Head of caudate nucleus (tissue), 42 donors: Measurements from ENCODE around the gene PLCB1.

ENCODE experiments used
- DNase-seq, 42 donors: peaks; one replicate each; pipeline versions ENCODE4 v3.0.0 to v3.0.0-alpha.2; 2020 to 2021; ENCODE audit warnings: mixed read lengths in 7 of 42
- intact Hi-C: fragments of 100-400 bp; cut with DNase I; formaldehyde crosslinking; loops from one replicate; pipeline ENCODE4 v1.15.0; 2022

PLCB1 gene

GRCh38 chr20:8228315-8228714 lies 96.2 kb downstream of the PLCB1 start:
- no peak for DNase-seq
- intact Hi-C loops: no loop called here

DNA sequence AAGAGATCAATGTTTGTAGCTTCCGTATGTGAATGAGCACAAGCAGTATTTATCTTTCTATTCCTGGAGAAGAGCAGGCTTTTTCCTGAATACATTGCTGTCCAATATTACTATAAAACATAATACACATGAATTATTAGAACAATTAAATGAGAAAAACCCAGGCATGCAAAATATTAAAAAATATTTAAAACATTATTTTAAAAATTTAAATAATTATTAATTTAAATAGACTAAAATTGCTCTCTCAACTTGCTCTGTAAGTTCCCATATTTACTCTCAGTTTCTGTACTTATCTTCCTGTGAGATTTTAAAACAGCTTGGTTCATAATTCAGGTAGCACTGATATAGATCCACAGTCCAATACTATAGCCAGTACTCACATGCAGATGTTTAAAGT lies 97.0 kb downstream of the PLCB1 start:
- intact Hi-C loops: no loop called here
- DNase-seq: no peak

DNA sequence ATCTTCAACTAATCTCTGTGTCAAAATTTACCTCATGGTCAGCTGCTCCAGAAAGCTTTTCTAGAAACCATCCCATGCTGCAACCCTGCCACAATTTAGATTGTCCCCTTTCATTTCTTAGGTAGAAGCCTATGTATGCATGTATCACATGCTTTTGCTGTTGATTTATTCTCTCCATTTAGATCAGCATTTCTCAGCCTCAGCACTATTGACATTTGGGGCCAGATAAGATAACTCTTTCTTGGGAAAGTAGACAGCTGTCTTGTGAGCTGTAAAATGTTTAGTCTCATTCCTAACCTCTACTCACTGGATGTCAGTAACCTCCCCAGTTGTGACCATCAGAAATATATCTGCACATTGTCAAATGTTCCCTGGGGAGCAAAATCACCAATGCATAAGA lies 99.0 kb downstream of the PLCB1 start:
- intact Hi-C loops: no loop called here
- no peak for DNase-seq

GRCh38 chr20:8232332-8232731 lies 100.3 kb downstream of the PLCB1 start:
- intact Hi-C loops: no loop called here
- no peak for DNase-seq

DNA sequence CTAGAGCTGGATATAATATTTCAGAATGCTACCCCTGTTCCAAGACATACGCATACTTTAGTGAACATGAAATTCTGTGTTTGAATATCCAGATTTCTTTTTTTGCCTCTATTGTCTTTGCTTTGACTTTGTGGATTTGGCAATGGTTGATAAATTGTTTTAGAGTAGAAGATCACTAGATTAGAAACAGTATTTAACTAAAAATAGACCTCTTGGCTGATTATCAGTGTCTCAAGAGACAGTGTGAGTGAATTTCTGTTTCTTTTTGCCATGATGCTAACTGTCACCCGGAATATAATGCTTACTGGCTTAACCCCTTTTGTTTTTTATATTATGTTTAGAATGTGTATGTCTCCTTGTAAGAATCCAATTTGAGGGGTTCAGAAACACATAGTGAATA lies 102.5 kb downstream of the PLCB1 start:
- intact Hi-C loops: no loop called here
- DNase-seq: no peak

DNA sequence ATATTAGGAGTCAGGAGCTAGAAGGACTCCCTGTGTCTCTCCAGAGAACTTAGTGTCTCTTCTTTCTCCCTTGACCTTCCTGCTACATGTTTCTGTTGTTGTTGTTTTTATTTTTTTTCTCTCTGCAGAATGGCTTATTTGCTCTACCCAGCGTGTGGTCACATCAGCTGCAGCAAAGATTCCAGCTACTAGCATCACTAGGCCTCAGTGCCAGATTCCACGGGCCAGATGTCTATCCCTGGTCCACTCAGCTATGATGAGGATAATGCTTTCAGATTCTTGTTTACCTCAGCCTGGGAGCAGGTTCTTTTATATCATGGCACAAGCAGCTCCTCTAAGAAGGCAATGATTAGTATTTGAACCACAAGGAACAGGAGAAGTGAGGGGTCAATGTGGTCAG lies 110.0 kb downstream of the PLCB1 start:
- no peak for DNase-seq
- intact Hi-C loops: no loop called here

GRCh38 chr20:8242827-8243724 lies 111.0 kb downstream of the PLCB1 start:
- no peak for DNase-seq
- intact Hi-C loops: no loop called here

DNA sequence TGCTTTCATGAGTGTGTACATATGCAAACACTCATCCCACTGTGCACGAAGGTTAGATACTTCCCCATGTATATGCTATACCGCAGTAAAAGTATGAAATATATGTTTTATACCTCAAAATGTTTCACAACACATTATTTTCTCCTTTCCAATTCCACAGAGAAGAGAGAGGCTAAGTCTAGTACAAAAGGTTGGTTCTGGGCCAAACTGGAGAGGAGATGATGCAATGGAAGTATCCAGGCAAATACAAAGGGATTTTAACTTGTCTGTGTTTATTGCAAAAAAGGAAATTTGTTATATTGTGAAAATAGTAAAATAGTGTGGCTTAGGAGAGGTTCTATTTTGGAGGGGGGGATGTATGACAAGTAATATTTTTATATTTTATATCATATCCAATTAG lies 112.6 kb downstream of the PLCB1 start:
- intact Hi-C loops: no loop called here
- DNase-seq: peak in 1 of 42 donors; percentile 20

GRCh38 chr20:8246153-8246552 lies 114.1 kb downstream of the PLCB1 start:
- intact Hi-C loops: no loop called here

GRCh38 chr20:8246716-8247115 lies 114.7 kb downstream of the PLCB1 start:
- DNase-seq: no peak
- intact Hi-C loops: no loop called here

More at GRCh38 chr20:8246153-8246552, 114.1 kb downstream of the PLCB1 start:
- no peak for DNase-seq

DNA sequence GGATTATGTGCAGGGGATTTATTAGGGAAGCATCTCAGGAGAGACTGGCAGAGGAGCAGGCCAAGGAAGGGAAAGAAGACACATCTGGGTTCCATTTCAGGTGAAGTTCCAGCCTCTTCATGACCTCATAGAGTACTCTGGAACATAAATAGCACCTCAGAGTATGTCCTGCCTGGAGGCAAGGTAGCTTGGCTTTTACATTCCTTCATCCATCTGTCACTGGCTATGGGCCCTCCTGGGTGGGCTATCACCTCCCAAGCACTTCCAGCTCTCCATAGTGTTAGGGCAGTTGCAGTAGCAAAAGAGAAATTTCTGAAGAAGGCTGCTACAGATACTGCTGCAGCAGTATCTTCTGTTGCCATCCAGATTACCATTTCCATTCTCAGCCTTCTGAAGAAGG lies 116.0 kb downstream of the PLCB1 start:
- DNase-seq: no peak
- intact Hi-C loops: no loop called here

- intact Hi-C loops: no loop called here
- DNase-seq: no peak
Observed at GRCh38 chr20:8249634-8250033, 117.6 kb downstream of the PLCB1 start.

- DNase-seq: no peak
- intact Hi-C loops: no loop called here
Observed at GRCh38 chr20:8250539-8251200, 118.6 kb downstream of the PLCB1 start.

GRCh38 chr20:8251201-8251575 lies 119.1 kb downstream of the PLCB1 start:
- intact Hi-C loops: no loop called here
- no peak for DNase-seq

DNA sequence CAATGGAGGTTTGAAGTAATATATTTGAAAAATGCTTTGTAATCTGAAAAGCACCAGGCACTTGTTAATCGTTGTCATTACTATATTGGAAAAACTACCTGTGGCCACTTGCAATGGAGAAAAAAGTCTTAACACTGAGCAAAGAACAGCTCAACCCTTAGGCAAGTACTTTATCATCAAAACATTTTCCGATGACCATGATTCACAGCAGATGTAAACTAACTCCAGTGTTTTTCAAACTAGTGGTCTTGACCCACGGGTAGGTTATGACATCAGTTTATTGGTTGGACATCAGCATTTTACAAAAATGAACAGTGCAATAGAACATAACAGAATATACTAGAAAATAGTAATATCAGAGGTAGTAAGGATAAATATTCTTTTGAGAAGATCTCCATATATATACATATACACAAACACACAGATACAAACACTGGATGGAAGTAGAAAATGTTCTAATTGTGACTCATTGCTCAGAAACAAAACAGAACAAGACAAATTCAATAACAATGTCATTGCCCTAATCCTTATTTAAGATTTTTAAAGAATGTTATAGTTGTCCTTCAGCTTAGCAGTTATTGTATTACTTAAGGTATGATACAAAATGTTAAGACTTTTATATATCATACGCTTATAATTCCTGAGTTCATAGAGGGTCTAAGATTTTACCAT lies 123.0 kb downstream of the PLCB1 start:
- DNase-seq: no peak
- intact Hi-C loops: no loop called here

DNA sequence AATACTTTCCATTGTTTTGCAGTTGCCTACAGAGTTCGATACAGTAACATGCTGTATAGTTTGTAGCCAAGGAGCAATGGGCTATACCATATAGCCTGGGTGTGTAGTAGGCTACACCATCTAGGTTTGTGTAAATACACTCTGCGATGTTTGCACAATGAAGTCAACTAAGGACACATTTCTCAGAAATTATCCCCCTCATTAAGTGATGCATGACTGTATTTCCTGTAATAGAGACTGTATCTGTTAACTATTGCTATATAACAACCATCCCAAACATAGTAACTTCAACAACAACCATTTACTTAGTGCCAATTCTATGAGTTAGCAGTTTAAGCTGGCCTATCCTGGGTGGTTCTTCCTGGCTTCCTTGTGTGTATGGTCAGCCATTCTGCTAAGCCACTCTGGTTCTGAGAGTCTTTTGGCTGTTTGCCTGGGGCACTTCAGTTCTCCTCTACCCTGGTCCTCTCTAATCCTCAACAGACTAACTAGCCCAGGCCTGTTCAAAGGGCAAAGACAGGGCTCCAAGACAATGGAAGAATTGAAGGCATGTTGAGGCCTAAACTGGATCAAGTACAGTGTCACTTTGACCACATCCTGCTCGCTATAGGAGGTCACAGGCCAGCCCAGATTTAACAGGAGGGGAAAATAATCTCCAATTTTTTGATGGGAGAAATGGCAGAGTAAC lies 124.0 kb downstream of the PLCB1 start:
- intact Hi-C loops: no loop called here
- no peak for DNase-seq

DNA sequence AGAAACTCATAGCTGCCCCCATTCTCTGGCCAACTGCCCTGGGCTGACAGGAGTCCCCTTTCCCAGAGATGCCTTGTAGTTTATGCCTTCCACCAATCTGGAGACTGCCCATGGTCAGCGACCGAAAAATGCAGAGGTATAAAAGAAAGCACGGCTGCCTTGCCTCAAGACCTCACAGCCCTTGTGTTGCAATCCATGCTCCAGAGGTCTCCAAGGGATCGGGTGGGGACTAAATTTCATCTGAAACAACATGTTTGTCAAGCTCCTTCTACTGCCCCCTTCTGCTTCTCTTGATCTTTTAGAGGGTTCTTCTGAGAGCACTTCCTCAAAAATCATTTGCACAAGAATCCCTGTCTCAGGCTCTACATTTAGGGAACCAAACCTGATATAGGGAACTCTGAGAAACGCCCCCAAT lies 128.8 kb downstream of the PLCB1 start:
- no peak for DNase-seq
- intact Hi-C loops: no loop called here

GRCh38 chr20:8262721-8263120 lies 130.7 kb downstream of the PLCB1 start:
- intact Hi-C loops: no loop called here
- DNase-seq: no peak

- DNase-seq: no peak
- intact Hi-C loops: no loop called here
Observed at GRCh38 chr20:8265588-8265987, 133.5 kb downstream of the PLCB1 start.

- intact Hi-C loops: no loop called here
- DNase-seq: no peak
Observed at GRCh38 chr20:8267009-8267408, 134.9 kb downstream of the PLCB1 start.
